ENCODE results near the gene STK35. TPM values are rescaled to one million over a fixed set of nuclear protein-coding genes. Genes with fewer than 3 reads are reported as not detected.

Gene STK35
- total RNA-seq, 2 experiments from 2014 or later: 15.8 to 16.1 TPM

GRCh38 chr20:2089447-2089846, 12.2 kb upstream of the STK35 start:
- no peak for DNase-seq
- Mint-ChIP-seq H3K9me3 (no peaks in the 10 kb centered on the region), H3K4me3 (no peak overlapping the region), H3K4me1 (no peaks in the 10 kb centered on the region), H3K27ac (no peak overlapping the region), H3K36me3 (ENCODE audit: low read depth) (no peaks in the 10 kb centered on the region), H3K27me3 (peaks cover 22% of the 10 kb centered on the region)
- CTCF ChIA-PET: interaction anchor here (0.6 kb wide), 1 partner anchor 341 kb away, joined by 5 read pairs; no protein-coding TSS in a partner anchor
- POLR2A ChIA-PET: interaction anchor here (0.6 kb wide), 1 partner anchor 14 kb away, joined by 3 read pairs; no protein-coding TSS in a partner anchor

GRCh38 chr20:2093159-2093781, 8.4 kb upstream of the STK35 start:
- peak; percentile 47 for DNase-seq
- H3K27ac Mint-ChIP-seq: no peak overlapping the region
- peaks cover 25% of the 10 kb centered on the region for H3K27me3 Mint-ChIP-seq
- H3K36me3 Mint-ChIP-seq (ENCODE audit: low read depth): no peaks in the 10 kb centered on the region
- CTCF ChIA-PET: interaction anchor here (0.6 to 1.6 kb wide), 5 partner anchors 10 to 114 kb away, joined by 3 to 8 read pairs (median 4); no protein-coding TSS in a partner anchor
- POLR2A ChIA-PET: no interaction called here
- H3K4me1 Mint-ChIP-seq: no peaks in the 10 kb centered on the region
- no peaks in the 10 kb centered on the region for H3K9me3 Mint-ChIP-seq
- H3K4me3 Mint-ChIP-seq: no peak overlapping the region

GRCh38 chr20:2093883-2094282, 7.7 kb upstream of the STK35 start:
- Mint-ChIP-seq H3K4me1 (no peaks in the 10 kb centered on the region), H3K36me3 (ENCODE audit: low read depth) (no peaks in the 10 kb centered on the region), H3K4me3 (no peak overlapping the region), H3K9me3 (no peaks in the 10 kb centered on the region), H3K27ac (no peak overlapping the region), H3K27me3 (peaks cover 19% of the 10 kb centered on the region)
- ChIA-PET CTCF (interaction anchor here (0.6 to 1.6 kb wide), 6 partner anchors 9 to 113 kb away, joined by 3 to 8 read pairs (median 4); no protein-coding TSS in a partner anchor), POLR2A (no interaction called here)
- no peak for DNase-seq

- H3K4me3 Mint-ChIP-seq: peak overlapping the region; percentile 95
- CTCF ChIA-PET: interaction anchor here (2.0 to 2.4 kb wide), 2 partner anchors 9 to 11 kb away, joined by 8 to 15 read pairs; no protein-coding TSS in a partner anchor
- no peaks in the 10 kb centered on the region for H3K9me3 Mint-ChIP-seq
- H3K36me3 Mint-ChIP-seq (ENCODE audit: low read depth): peaks cover 25% of the 10 kb centered on the region
- H3K27ac Mint-ChIP-seq: peak overlapping the region; percentile 100
- POLR2A ChIA-PET: interaction anchor here (0.6 kb wide), 1 partner anchor 32 kb away, joined by 3 read pairs; no protein-coding TSS in a partner anchor
- peaks cover 4% of the 10 kb centered on the region for H3K27me3 Mint-ChIP-seq
- DNase-seq: peak; percentile 91
- H3K4me1 Mint-ChIP-seq: peaks cover 46% of the 10 kb centered on the region
Observed at GRCh38 chr20:2101865-2102584, 398 bp downstream of the STK35 start.

- H3K27ac Mint-ChIP-seq: peak overlapping the region; percentile 100
- ChIA-PET POLR2A (interaction anchor here (0.7 kb wide), 1 partner anchor 13 kb away, joined by 3 read pairs; no protein-coding TSS in a partner anchor), CTCF (interaction anchor here (0.7 to 2.4 kb wide), 5 partner anchors 9 to 226 kb away, joined by 3 to 15 read pairs (median 3); no protein-coding TSS in a partner anchor)
- DNase-seq: peak; percentile 87
- H3K4me1 Mint-ChIP-seq: peaks cover 50% of the 10 kb centered on the region
- H3K27me3 Mint-ChIP-seq: peaks cover 4% of the 10 kb centered on the region
- H3K4me3 Mint-ChIP-seq: peak overlapping the region; percentile 95
- peaks cover 27% of the 10 kb centered on the region for H3K36me3 Mint-ChIP-seq (ENCODE audit: low read depth)
- H3K9me3 Mint-ChIP-seq: no peaks in the 10 kb centered on the region
Observed at GRCh38 chr20:2102585-2103460, 1.2 kb downstream of the STK35 start.

GRCh38 chr20:2103461-2104153, 2.0 kb downstream of the STK35 start:
- DNase-seq: no peak
- peaks cover 32% of the 10 kb centered on the region for H3K36me3 Mint-ChIP-seq (ENCODE audit: low read depth)
- peaks cover 53% of the 10 kb centered on the region for H3K4me1 Mint-ChIP-seq
- peak overlapping the region; percentile 95 for H3K4me3 Mint-ChIP-seq
- no peaks in the 10 kb centered on the region for H3K9me3 Mint-ChIP-seq
- POLR2A ChIA-PET: interaction anchor here (0.7 kb wide), 1 partner anchor 14 kb away, joined by 3 read pairs; no protein-coding TSS in a partner anchor
- CTCF ChIA-PET: interaction anchor here (0.5 to 2.4 kb wide), 7 partner anchors 10 to 751 kb away, joined by 3 to 15 read pairs (median 3); no protein-coding TSS in a partner anchor
- H3K27me3 Mint-ChIP-seq: peaks cover 4% of the 10 kb centered on the region
- peak overlapping the region; percentile 100 for H3K27ac Mint-ChIP-seq

GRCh38 chr20:2104236-2104635, 2.6 kb downstream of the STK35 start:
- Mint-ChIP-seq H3K27ac (peak overlapping the region; percentile 100), H3K4me1 (peaks cover 60% of the 10 kb centered on the region), H3K36me3 (ENCODE audit: low read depth) (peaks cover 36% of the 10 kb centered on the region), H3K9me3 (no peaks in the 10 kb centered on the region), H3K27me3 (peaks cover 4% of the 10 kb centered on the region), H3K4me3 (peak overlapping the region; percentile 95)
- CTCF ChIA-PET: interaction anchor here (0.5 to 2.0 kb wide), 4 partner anchors 10 to 750 kb away, joined by 3 to 8 read pairs (median 4); no protein-coding TSS in a partner anchor
- POLR2A ChIA-PET: no interaction called here
- no peak for DNase-seq

GRCh38 chr20:2108498-2108897, 6.9 kb downstream of the STK35 start:
- DNase-seq: no peak
- ChIA-PET CTCF (interaction anchor here (1.2 kb wide), 1 partner anchor 11 kb away, joined by 4 read pairs; no protein-coding TSS in a partner anchor), POLR2A (no interaction called here)
- Mint-ChIP-seq H3K4me1 (peaks cover 67% of the 10 kb centered on the region), H3K27me3 (no peaks in the 10 kb centered on the region), H3K9me3 (no peaks in the 10 kb centered on the region), H3K27ac (no peak overlapping the region), H3K4me3 (no peak overlapping the region), H3K36me3 (ENCODE audit: low read depth) (peaks cover 39% of the 10 kb centered on the region)

GRCh38 chr20:2108987-2109386, 7.4 kb downstream of the STK35 start:
- H3K36me3 Mint-ChIP-seq (ENCODE audit: low read depth): peaks cover 35% of the 10 kb centered on the region
- no peaks in the 10 kb centered on the region for H3K9me3 Mint-ChIP-seq
- peak overlapping the region; percentile 47 for H3K27ac Mint-ChIP-seq
- ChIA-PET CTCF (interaction anchor here (1.1 kb wide), 1 partner anchor 16 kb away, joined by 3 read pairs; no protein-coding TSS in a partner anchor), POLR2A (no interaction called here)
- DNase-seq: no peak
- no peak overlapping the region for H3K4me3 Mint-ChIP-seq
- H3K4me1 Mint-ChIP-seq: peaks cover 64% of the 10 kb centered on the region
- no peaks in the 10 kb centered on the region for H3K27me3 Mint-ChIP-seq

GRCh38 chr20:2109425-2110210, 8.0 kb downstream of the STK35 start:
- ChIA-PET CTCF (interaction anchor here (1.1 kb wide), 1 partner anchor 16 kb away, joined by 3 read pairs; no protein-coding TSS in a partner anchor), POLR2A (no interaction called here)
- Mint-ChIP-seq H3K27ac (peak overlapping the region; percentile 54), H3K27me3 (no peaks in the 10 kb centered on the region), H3K9me3 (no peaks in the 10 kb centered on the region), H3K4me3 (no peak overlapping the region), H3K36me3 (ENCODE audit: low read depth) (peaks cover 31% of the 10 kb centered on the region), H3K4me1 (peaks cover 63% of the 10 kb centered on the region)
- DNase-seq: peak; percentile 18

GRCh38 chr20:2112910-2113309, 11.3 kb downstream of the STK35 start:
- H3K4me3 Mint-ChIP-seq: no peak overlapping the region
- no peaks in the 10 kb centered on the region for H3K27me3 Mint-ChIP-seq
- peaks cover 37% of the 10 kb centered on the region for H3K36me3 Mint-ChIP-seq (ENCODE audit: low read depth)
- POLR2A ChIA-PET: no interaction called here
- H3K27ac Mint-ChIP-seq: no peak overlapping the region
- DNase-seq: no peak
- CTCF ChIA-PET: interaction anchor here (0.6 to 2.8 kb wide), 4 partner anchors 9 to 476 kb away, joined by 3 to 15 read pairs (median 3); partner anchors contain the start of gene STK35
- peaks cover 48% of the 10 kb centered on the region for H3K4me1 Mint-ChIP-seq
- H3K9me3 Mint-ChIP-seq: no peaks in the 10 kb centered on the region
